GM12872 (cell line): ENCODE measurements around the gene DVL1.

Experiments used
- CTCF ChIP-seq: IDR thresholded peaks from 3 replicates; pipeline ENCODE4 v1.5.1; 2011; ENCODE audit warnings: low read depth, mild to moderate bottlenecking, low read length, moderate library complexity; ENCODE audit not compliant: insufficient read depth

The DVL1 gene

GRCh38 chr1:1349256-1350012 is at the start of gene DVL1:
DVL1 (minus strand) TSS chr1:1349418; CDS start chr1:1349065, 353 bp downstream.
- TF ChIP-seq CTCF: peak; percentile 50; the same call in 2 of the 3 replicates

DNA sequence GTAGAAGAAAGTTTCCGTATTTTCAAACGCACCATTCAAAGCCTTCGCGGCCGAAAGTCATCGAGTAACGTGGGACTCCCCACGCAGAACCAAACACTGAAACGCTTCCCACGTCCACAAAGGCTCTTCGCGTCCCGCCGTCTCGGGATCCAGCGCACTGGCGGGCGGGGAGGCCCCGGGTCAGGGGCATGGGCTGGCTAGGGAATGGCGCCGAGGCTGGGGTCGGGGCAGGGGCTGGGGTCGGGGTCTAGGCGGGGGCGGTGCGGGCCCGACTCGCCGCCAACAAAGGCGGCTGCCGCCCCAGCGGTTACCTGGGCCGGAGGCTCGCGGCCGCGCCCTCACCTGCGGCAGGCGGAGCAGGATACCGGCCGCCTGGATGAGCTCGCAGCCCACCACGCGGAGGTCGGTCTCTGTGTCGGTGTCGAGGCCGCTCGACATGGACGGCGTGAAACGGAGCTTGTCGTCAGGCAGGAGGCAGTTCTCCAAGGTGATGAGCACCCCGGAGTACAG is 49.5 kb upstream of the DVL1 start:
- TF ChIP-seq CTCF: no peak

- TF ChIP-seq CTCF: no peak
Measured at GRCh38 chr1:1397839-1398523, 48.8 kb upstream of the DVL1 start.

- no peak for TF ChIP-seq CTCF
Measured at GRCh38 chr1:1395166-1395565, 45.9 kb upstream of the DVL1 start.

- no peak for TF ChIP-seq CTCF
Measured at GRCh38 chr1:1394116-1394515, 44.9 kb upstream of the DVL1 start.

GRCh38 chr1:1393428-1393827 is 44.2 kb upstream of the DVL1 start:
- no peak for TF ChIP-seq CTCF

DNA sequence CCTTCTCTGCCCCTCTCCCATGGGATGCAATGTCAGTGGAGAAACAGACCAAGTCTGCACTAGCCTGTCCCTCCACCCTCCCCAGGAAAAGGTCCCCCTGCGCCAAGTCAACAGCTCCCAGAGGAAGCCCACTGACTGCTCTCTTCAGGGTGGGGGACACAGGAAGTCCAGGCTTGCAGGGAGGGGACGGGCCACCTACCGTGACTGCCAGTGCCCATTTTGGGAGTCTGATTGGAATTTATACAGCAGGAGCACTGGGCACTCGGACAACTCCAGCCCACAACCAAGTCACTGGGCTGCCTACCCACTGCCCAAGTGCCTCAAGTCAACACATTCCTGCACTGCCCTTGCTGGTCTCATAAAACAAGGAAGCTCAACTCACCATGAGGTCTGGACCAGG is 43.8 kb upstream of the DVL1 start:
- TF ChIP-seq CTCF: no peak
